Measurements from ENCODE around the gene WDR59.

DNA sequence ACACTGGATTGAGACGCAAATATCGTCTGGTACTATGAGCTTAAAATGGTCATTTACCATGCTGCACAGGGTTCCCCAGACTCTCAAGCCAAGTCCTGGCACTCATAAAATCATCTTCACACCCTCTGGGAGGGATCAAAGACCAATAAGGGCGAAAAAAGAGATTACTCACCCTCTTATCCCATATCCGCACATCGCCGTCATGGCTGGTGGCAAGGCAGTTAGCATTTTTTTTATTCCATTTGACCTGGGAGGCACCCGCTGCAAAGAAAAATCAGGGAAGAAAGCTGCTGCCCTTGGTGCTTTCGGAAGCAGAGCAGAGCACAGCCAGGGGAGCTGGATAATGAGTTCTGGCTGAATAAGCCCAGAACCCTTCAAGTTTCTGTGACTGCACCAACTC lies 42.4 kb downstream of the WDR59 start:
- TF ChIP-seq GLI4 (tag by site-specific recombination; IDR thresholded peaks at IDR 0.05) (no peak), KLF16 (tag by site-specific recombination; IDR thresholded peaks at IDR 0.05) (no peak), ZNF140 (tag by site-specific recombination; IDR thresholded peaks at IDR 0.05) (no peak)

All from HEK293 (cell line).